ENCODE data around the gene PHACTR4.

The PHACTR4 gene

DNA sequence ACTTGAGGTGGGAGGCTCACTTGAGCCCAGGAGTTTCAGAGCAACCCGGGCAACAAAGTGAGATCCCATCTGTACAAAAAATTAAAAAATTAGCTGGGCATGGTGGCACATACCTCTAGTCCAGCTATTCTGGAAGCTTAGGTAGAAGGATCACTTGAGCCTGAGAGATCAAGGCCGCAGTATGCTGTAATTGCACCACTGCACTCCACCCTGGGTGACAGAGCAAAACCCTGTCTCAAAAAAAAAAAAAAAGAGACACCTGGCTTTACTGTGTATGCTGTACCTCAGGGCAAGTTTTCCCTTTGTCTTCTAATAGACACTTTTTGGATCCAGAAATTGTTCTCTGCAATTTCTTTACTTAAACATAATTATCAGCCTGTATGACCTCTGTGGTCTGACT, 113.2 kb downstream of the PHACTR4 start:
- Histone ChIP-seq H3K4me3 (ENCODE audit: low read depth, low read length) (no peak overlapping the region), H2AFZ (no peak overlapping the region), H3K4me1 (no peaks in the 10 kb centered on the region), H3K36me3 (ENCODE audit: control insufficient read depth, insufficient read depth, low read length) (no peaks in the 10 kb centered on the region), H3K4me2 (ENCODE audit: low read length) (no peak overlapping the region), H3K9ac (no peak overlapping the region), H3K27me3 (ENCODE audit: control insufficient read depth, insufficient read depth, low read length) (no peaks in the 10 kb centered on the region), H3K27ac (no peak overlapping the region), H3K9me3 (ENCODE audit: control insufficient read depth, low read length) (no peaks in the 10 kb centered on the region), H3K79me2 (no peaks in the 10 kb centered on the region)
- TF ChIP-seq, protein P1, sequence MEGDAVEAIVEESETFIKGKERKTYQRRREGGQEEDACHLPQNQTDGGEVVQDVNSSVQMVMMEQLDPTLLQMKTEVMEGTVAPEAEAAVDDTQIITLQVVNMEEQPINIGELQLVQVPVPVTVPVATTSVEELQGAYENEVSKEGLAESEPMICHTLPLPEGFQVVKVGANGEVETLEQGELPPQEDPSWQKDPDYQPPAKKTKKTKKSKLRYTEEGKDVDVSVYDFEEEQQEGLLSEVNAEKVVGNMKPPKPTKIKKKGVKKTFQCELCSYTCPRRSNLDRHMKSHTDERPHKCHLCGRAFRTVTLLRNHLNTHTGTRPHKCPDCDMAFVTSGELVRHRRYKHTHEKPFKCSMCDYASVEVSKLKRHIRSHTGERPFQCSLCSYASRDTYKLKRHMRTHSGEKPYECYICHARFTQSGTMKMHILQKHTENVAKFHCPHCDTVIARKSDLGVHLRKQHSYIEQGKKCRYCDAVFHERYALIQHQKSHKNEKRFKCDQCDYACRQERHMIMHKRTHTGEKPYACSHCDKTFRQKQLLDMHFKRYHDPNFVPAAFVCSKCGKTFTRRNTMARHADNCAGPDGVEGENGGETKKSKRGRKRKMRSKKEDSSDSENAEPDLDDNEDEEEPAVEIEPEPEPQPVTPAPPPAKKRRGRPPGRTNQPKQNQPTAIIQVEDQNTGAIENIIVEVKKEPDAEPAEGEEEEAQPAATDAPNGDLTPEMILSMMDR (IDR thresholded peaks at IDR 0.05), result no peak

DNA sequence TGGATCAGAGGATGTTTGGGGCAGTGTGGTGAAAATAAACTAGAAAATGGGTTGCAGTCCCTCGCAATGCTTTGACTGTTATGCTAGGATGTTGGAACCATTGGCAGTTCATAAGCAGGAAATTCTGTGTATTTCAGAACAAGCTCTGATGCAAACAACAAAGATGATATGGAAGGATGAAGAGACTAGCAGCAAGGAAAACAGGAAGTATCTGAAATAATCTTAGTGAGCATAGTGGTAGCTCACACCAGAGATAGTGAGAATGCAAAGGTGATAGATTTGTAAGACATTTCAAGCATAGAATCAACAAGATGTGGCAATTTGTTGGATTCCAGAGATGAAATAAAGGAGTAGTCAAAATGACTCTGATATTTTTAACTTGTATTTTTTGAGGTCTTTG, 125.2 kb downstream of the PHACTR4 start:
- H3K27ac ChIP-seq, result no peak overlapping the region
- no peak overlapping the region for H2AFZ ChIP-seq
- no peaks in the 10 kb centered on the region for H3K27me3 ChIP-seq (ENCODE audit: control insufficient read depth, insufficient read depth, low read length)
- TF ChIP-seq, protein P1 (IDR thresholded peaks at IDR 0.05), result no peak
- H3K4me2 ChIP-seq (ENCODE audit: low read length), result no peak overlapping the region
- H3K9ac ChIP-seq, result no peak overlapping the region
- no peaks in the 10 kb centered on the region for H3K9me3 ChIP-seq (ENCODE audit: control insufficient read depth, low read length)
- no peak overlapping the region for H3K4me3 ChIP-seq (ENCODE audit: low read depth, low read length)
- H3K79me2 ChIP-seq, result no peaks in the 10 kb centered on the region
- no peaks in the 10 kb centered on the region for H3K36me3 ChIP-seq (ENCODE audit: control insufficient read depth, insufficient read depth, low read length)
- no peaks in the 10 kb centered on the region for H3K4me1 ChIP-seq

DNA sequence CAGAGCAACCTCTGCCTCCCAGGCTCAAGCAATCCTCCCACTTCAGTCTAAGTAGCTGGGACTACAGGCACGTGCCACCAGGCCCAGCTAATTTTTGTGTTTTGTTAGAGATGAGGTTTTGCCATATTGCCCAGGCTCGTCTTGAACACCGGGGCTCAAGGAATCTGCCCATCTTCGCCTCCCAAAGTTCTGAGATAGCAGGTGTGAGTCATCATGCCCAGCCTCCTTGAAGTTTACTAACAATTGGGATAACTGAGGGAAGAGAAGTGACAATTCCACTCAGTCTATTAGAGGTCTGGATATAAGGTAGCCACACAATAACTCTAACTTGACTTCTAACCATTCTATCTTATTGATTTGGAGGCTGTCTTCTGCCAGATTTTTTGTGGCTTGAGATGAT, 130.0 kb downstream of the PHACTR4 start:
- Histone ChIP-seq H3K4me3 (ENCODE audit: low read depth, low read length) (no peak overlapping the region), H3K27me3 (ENCODE audit: control insufficient read depth, insufficient read depth, low read length) (no peaks in the 10 kb centered on the region), H3K9ac (no peak overlapping the region), H3K4me1 (no peaks in the 10 kb centered on the region), H2AFZ (no peak overlapping the region), H3K27ac (no peak overlapping the region), H3K36me3 (ENCODE audit: control insufficient read depth, insufficient read depth, low read length) (no peaks in the 10 kb centered on the region), H3K4me2 (ENCODE audit: low read length) (no peak overlapping the region), H3K79me2 (no peaks in the 10 kb centered on the region), H3K9me3 (ENCODE audit: control insufficient read depth, low read length) (no peaks in the 10 kb centered on the region)
- TF ChIP-seq, protein P1 (IDR thresholded peaks at IDR 0.05), result no peak

DNA sequence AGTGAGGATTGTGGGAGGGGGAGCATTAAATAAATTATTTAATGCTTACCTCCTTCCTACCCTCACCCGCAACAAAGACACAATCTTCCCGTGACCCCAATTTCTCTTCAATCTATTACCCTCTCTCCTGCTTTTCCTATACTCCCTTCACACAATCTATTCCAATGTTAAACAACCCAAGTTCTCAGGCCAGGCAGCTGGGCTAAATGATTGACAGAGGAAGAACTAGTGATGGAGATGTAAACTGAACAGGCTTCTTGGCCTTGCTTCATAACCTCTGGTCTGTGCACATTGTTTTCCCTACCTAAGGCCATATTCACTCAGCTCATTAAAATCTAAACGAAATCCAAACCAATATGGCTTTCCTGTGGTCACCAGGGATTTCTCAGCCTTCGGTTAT, 132.4 kb downstream of the PHACTR4 start:
- Histone ChIP-seq H3K9me3 (ENCODE audit: control insufficient read depth, low read length) (no peaks in the 10 kb centered on the region), H3K4me1 (no peaks in the 10 kb centered on the region), H3K4me2 (ENCODE audit: low read length) (no peak overlapping the region), H3K4me3 (ENCODE audit: low read depth, low read length) (no peak overlapping the region), H3K27me3 (ENCODE audit: control insufficient read depth, insufficient read depth, low read length) (no peaks in the 10 kb centered on the region), H2AFZ (no peak overlapping the region), H3K36me3 (ENCODE audit: control insufficient read depth, insufficient read depth, low read length) (no peaks in the 10 kb centered on the region), H3K9ac (no peak overlapping the region), H3K79me2 (no peaks in the 10 kb centered on the region), H3K27ac (no peak overlapping the region)
- TF ChIP-seq, protein P1 (IDR thresholded peaks at IDR 0.05), result no peak

DNA sequence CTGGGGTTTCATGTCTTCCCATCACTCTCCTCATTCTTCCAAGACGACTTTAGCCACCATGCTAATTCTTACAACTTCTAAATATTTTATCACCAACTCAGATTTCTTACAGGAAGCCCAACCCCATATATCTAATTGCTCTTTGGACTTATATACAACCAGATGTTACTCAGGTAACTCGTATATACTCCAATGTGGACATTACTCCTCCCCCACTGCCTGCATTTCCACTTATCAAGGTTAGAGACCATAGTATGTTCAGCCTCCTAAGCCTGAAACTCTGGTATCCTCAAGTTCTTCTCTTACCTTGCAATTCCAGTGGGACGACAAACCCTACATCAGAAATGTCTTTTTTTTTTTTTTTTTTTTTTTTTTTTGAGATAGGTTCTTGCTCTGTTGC, 133.6 kb downstream of the PHACTR4 start:
- H3K36me3 ChIP-seq (ENCODE audit: control insufficient read depth, insufficient read depth, low read length), result no peaks in the 10 kb centered on the region
- TF ChIP-seq, protein P1 (IDR thresholded peaks at IDR 0.05), result no peak
- H3K4me3 ChIP-seq (ENCODE audit: low read depth, low read length), result no peak overlapping the region
- no peak overlapping the region for H2AFZ ChIP-seq
- H3K4me1 ChIP-seq, result no peaks in the 10 kb centered on the region
- no peak overlapping the region for H3K27ac ChIP-seq
- H3K27me3 ChIP-seq (ENCODE audit: control insufficient read depth, insufficient read depth, low read length), result no peaks in the 10 kb centered on the region
- H3K9ac ChIP-seq, result no peak overlapping the region
- no peaks in the 10 kb centered on the region for H3K79me2 ChIP-seq
- no peak overlapping the region for H3K4me2 ChIP-seq (ENCODE audit: low read length)
- no peaks in the 10 kb centered on the region for H3K9me3 ChIP-seq (ENCODE audit: control insufficient read depth, low read length)

Data from parathyroid adenoma (tissue), 2 donors.